GM12878 (cell line): ENCODE data around the gene SNPH. TPM values are rescaled to one million over a fixed set of nuclear protein-coding genes. Genes with fewer than 3 reads are reported as not detected.

ENCODE experiments used
- ATAC-seq: fragments of 200-7000 bp; cut with Tn5 transposase; 3 replicates; pipeline ENCODE4 v1.9.1; 2020; ENCODE audit warnings: mild to moderate bottlenecking, moderate library complexity
- BruUV-seq: library from RNA; stranded (reverse); fragments of 400-500 nt; replicated peaks from 2 replicates; lab custom pipeline; 2021; lab: Mats Ljungman, UMichigan
- CTCF ChIA-PET: fragments of 300-600 bp; sonication (Branson Sonifier 250); formaldehyde crosslinking; extraction: SDS; loops from one replicate; lab custom pipeline; 2021; ENCODE audit warnings: inconsistent platforms; lab: Yijun Ruan, JAX
- POLR2A ChIA-PET: fragments of 350-600 bp; formaldehyde crosslinking; extraction: SDS; loops from one replicate; lab custom pipeline; 2021; ENCODE audit warnings: inconsistent platforms; lab: Charles Lee
- RAD21 ChIA-PET: fragments of 300-600 bp; sonication (Branson Sonifier 250); formaldehyde crosslinking; loops from one replicate; lab custom pipeline; 2023; ENCODE audit warnings: antibody characterized with exemption; ENCODE audit not compliant: unreplicated experiment; lab: Charles Lee
- SMC1A ChIA-PET: fragments of 300-600 bp; sonication (Branson Sonifier 250); formaldehyde crosslinking; loops from one replicate; lab custom pipeline; 2023; ENCODE audit not compliant: unreplicated experiment, uncharacterized antibody; lab: Charles Lee
- DNase-seq: peaks from one replicate; pipeline ENCODE4 v3.0.0-alpha.2; 2011; ENCODE audit warnings: low read depth, low spot score
- FAIRE-seq: peaks from 3 replicates; lab custom pipeline; 2011; peaks lifted over from hg19 to GRCh38; lab: Jason Lieb, UNC
- H2AFZ ChIP-seq: 2 replicates; pipeline ENCODE4 v1.6.0; 2011; ENCODE audit warnings: low read depth, low read length, control low read depth; ENCODE audit not compliant: control insufficient read depth
- H3K27ac ChIP-seq: 2 replicates; pipeline ENCODE4 v1.5.1; 2011; ENCODE audit warnings: control low read depth; ENCODE audit not compliant: control insufficient read depth, insufficient read depth
- H3K27me3 ChIP-seq, 2 experiments: replicated peaks in 1 of 2; 2 replicates each; pipeline versions ENCODE4 v1.6.0 to v1.6.1; 2011; ENCODE audit warnings: low read length in 1 of 2; ENCODE audit not compliant: control insufficient read depth in 2 of 2, insufficient read depth in 2 of 2
- H3K36me3 ChIP-seq, 2 experiments: 2 replicates each; pipeline ENCODE4 v1.5.1; 2011; ENCODE audit warnings: low read length in 1 of 2; ENCODE audit not compliant: control insufficient read depth in 2 of 2, insufficient read depth in 2 of 2
- H3K4me1 ChIP-seq: 2 replicates; pipeline ENCODE4 v1.6.1; 2011; ENCODE audit warnings: mild to moderate bottlenecking, low read length, moderate library complexity, mixed read lengths; ENCODE audit not compliant: control insufficient read depth, insufficient read depth
- H3K4me2 ChIP-seq: 2 replicates; pipeline ENCODE4 v1.6.0; 2011; ENCODE audit warnings: control low read depth; ENCODE audit not compliant: control insufficient read depth, insufficient read depth
- H3K4me3 ChIP-seq: fragments of 200-600 bp; sonication (generic); 2 replicates; pipeline ENCODE4 v1.5.1; 2016
- H3K79me2 ChIP-seq: 2 replicates; pipeline ENCODE4 v1.6.0; 2011; ENCODE audit warnings: low read length; ENCODE audit not compliant: control insufficient read depth, insufficient read depth
- H3K9ac ChIP-seq: 2 replicates; pipeline ENCODE4 v1.8.0; 2011; ENCODE audit warnings: low read length, control low read depth, mixed read lengths; ENCODE audit not compliant: control insufficient read depth, insufficient read depth
- H3K9me3 ChIP-seq: replicated peaks from 3 replicates; pipeline ENCODE4 v1.5.1; 2011; ENCODE audit warnings: mild to moderate bottlenecking, low read length; ENCODE audit not compliant: control insufficient read depth, insufficient read depth
- H4K20me1 ChIP-seq: 2 replicates; pipeline ENCODE4 v1.6.0; 2011; ENCODE audit not compliant: control insufficient read depth, insufficient read depth
- CEBPB ChIP-seq, 2 experiments: fragments of 150-350 bp in 1 of 2; IDR thresholded peaks; 2 replicates each; pipeline ENCODE4 v1.6.1; 2012 to 2014; ENCODE audit warnings: low read depth in 2 of 2, low read length in 2 of 2, borderline replicate concordance in 1 of 2, inconsistent platforms in 1 of 2
- E4F1 ChIP-seq: fragments of 450-650 bp; IDR thresholded peaks from 2 replicates; pipeline ENCODE4 v1.6.1; 2018; ENCODE audit warnings: borderline replicate concordance, mild to moderate bottlenecking; ENCODE audit not compliant: partially characterized antibody
- FOS ChIP-seq: IDR thresholded peaks from 3 replicates; pipeline ENCODE4 v1.6.1; 2011; ENCODE audit warnings: borderline replicate concordance; ENCODE audit not compliant: insufficient read length; ENCODE audit errors: extremely low read depth
- KAT2A ChIP-seq: conservative IDR thresholded peaks from 2 replicates; pipeline ENCODE4 v1.6.1; 2011; ENCODE audit warnings: low read depth, low read length; ENCODE audit not compliant: control insufficient read depth
- MEF2B ChIP-seq: fragments of 450-650 bp; IDR thresholded peaks from 2 replicates; pipeline ENCODE4 v1.6.1; 2018; ENCODE audit warnings: mild to moderate bottlenecking, moderate library complexity; ENCODE audit not compliant: partially characterized antibody, poor library complexity, severe bottlenecking
- MYB ChIP-seq: fragments of 150-350 bp; IDR thresholded peaks from 2 replicates; pipeline ENCODE4 v1.6.1; 2014; ENCODE audit warnings: mild to moderate bottlenecking, low read depth, low read length, borderline replicate concordance
- SIN3A ChIP-seq: IDR thresholded peaks from 2 replicates; pipeline ENCODE4 v1.6.1; 2012; ENCODE audit warnings: low read depth, low read length, improper control_type of control experiment
- SIX5 ChIP-seq: IDR thresholded peaks from 2 replicates; pipeline ENCODE4 v1.6.1; 2011; ENCODE audit warnings: mild to moderate bottlenecking, low read depth, low read length, moderate library complexity; ENCODE audit not compliant: severe bottlenecking
- SMAD1 ChIP-seq: fragments of 450-650 bp; IDR thresholded peaks from 2 replicates; pipeline ENCODE4 v1.6.1; 2018; ENCODE audit warnings: mild to moderate bottlenecking, low read depth; ENCODE audit not compliant: partially characterized antibody
- SMAD5 ChIP-seq: IDR thresholded peaks from 2 replicates; pipeline ENCODE4 v1.6.1; 2016; ENCODE audit warnings: antibody characterized with exemption, low read depth
- SMC3 ChIP-seq: IDR thresholded peaks from 2 replicates; pipeline ENCODE4 v1.6.1; 2011; ENCODE audit warnings: low read length, improper control_type of control experiment, borderline replicate concordance
- STAT3 ChIP-seq: IDR thresholded peaks from 2 replicates; pipeline ENCODE4 v1.6.1; 2011; ENCODE audit warnings: low read depth, low read length, improper control_type of control experiment
- TCF3 ChIP-seq: IDR thresholded peaks from 2 replicates; pipeline ENCODE4 v1.6.1; 2012; ENCODE audit warnings: low read depth, mild to moderate bottlenecking, low read length, borderline replicate concordance; ENCODE audit not compliant: insufficient read depth
- TCF7 ChIP-seq: IDR thresholded peaks from 2 replicates; pipeline ENCODE4 v1.6.1; 2014; ENCODE audit warnings: antibody characterized with exemption, borderline replicate concordance
- YBX1 ChIP-seq: fragments of 450-650 bp; IDR thresholded peaks from 2 replicates; pipeline ENCODE4 v1.6.1; 2016; ENCODE audit warnings: antibody characterized with exemption
- ZBED1 ChIP-seq: IDR thresholded peaks from 2 replicates; pipeline ENCODE4 v1.6.1; 2016; ENCODE audit warnings: borderline replicate concordance
- ZNF217 ChIP-seq: fragments of 450-650 bp; IDR thresholded peaks from 2 replicates; pipeline ENCODE4 v1.6.1; 2017; ENCODE audit warnings: antibody characterized with exemption, mild to moderate bottlenecking
- ZZZ3 ChIP-seq: IDR thresholded peaks from 2 replicates; pipeline ENCODE4 v1.6.1; 2011; ENCODE audit warnings: low read depth; ENCODE audit not compliant: control insufficient read depth, insufficient read length
- WGBS: methylation state at CpG from one replicate; pipeline ENCODE4 v1.1.6; 2016; ENCODE audit warnings: low lambda C conversion rate; ENCODE audit not compliant: insufficient replicate concordance, insufficient coverage; ENCODE audit errors: missing lambda C conversion rate; 5-methylcytosine and 5-hydroxymethylcytosine counted together
- in situ Hi-C: fragments of 300-500 bp; cut with MboI; formaldehyde crosslinking; loops from 9 replicates; pipeline ENCODE4 v1.14.3; 2018; ENCODE audit warnings: mixed read lengths
- intact Hi-C: fragments of 100-400 bp; cut with micrococcal nuclease; formaldehyde crosslinking; loops from one replicate; pipeline ENCODE4 v1.14.2; 2022; ENCODE audit not compliant: unreplicated experiment
- polyA plus RNA-seq, 11 experiments: library from polyadenylated mRNA; depleted of rRNA in 4 of 11; unstranded in 6 of 11; stranded (reverse) in 5 of 11; fragments of >200 nt; fragmentation: Nextera tagmentation in 4 of 11; fragmentation: Illumina TruSeq in 1 of 11; extraction: Ambion mirVana in 4 of 11; extraction: Trizol in 1 of 11; gene quantifications; 1 replicate in 1 of 11; 2 replicates in 10 of 11; pipeline versions ENCODE4 v1.2.1 to v1.2.3, GENCODE V29; 2011 to 2016; ENCODE audit warnings: inconsistent platforms in 2 of 11, missing spikeins in 2 of 11, low read depth in 1 of 11
- total RNA-seq, 4 experiments: library from RNA; depleted of rRNA in 3 of 4; stranded (reverse); fragments of >200 nt in 3 of 4; fragmentation: Illumina TruSeq in 1 of 4; extraction: Trizol in 1 of 4; gene quantifications; 2 replicates each; pipeline versions ENCODE4 v1.2.1 to v1.2.3, GENCODE V29; 2013 to 2021

Gene SNPH
- total and polyA plus RNA-seq, 10 of the 15 experiments (the other 5 are each of a cell fraction or from before 2014, with no cell fraction given) = 0.02 to 0.45 (median 0.34) TPM; not detected in 2

GRCh38 chr20:1272368-1273100 lies 6.4 kb downstream of the SNPH start:
- Histone ChIP-seq H3K9ac (no peak overlapping the region), H3K9me3 (no peaks in the 10 kb centered on the region), H3K27ac (no peak overlapping the region), H3K36me3 (no peaks in the 10 kb centered on the region; a peak in 1 of 4 replicates), H3K79me2 (no peaks in the 10 kb centered on the region), H3K4me2 (no peak overlapping the region), H3K4me3 (no peak overlapping the region)
- DNase-seq = no peak
- ChIA-PET CTCF (no interaction called here), SMC1A (no interaction called here)
- in situ Hi-C loops = no loop called here
- intact Hi-C loops = no loop called here
- TF ChIP-seq E4F1 = no peak
- no peak for TF ChIP-seq SMAD1
- no peak for TF ChIP-seq TCF7
- TF ChIP-seq YBX1 = no peak
- TF ChIP-seq SIN3A = no peak
- no peak for TF ChIP-seq SMC3
- no peak for TF ChIP-seq SIX5
- no peak for TF ChIP-seq ZBED1
- TF ChIP-seq STAT3 = no peak
- TF ChIP-seq TCF3 = no peak
- no peak for TF ChIP-seq FOS
- no peak for TF ChIP-seq SMAD5
- no peak for TF ChIP-seq KAT2A
- TF ChIP-seq MEF2B = no peak
- no peak for TF ChIP-seq CEBPB (IDR thresholded peaks at IDR 0.05; ENCODE audit: borderline replicate concordance in 1 of 2, low read depth in 2 of 2, low read length in 2 of 2)
- no peak for TF ChIP-seq MYB
- no peak for TF ChIP-seq ZZZ3
- TF ChIP-seq ZNF217 = no peak
- TF ChIP-seq, all 136 proteins: peak for 0
- WGBS = 22% methylated on average over 6 of the region's 6 CpGs
- POLR2A ChIA-PET = no interaction called here
- no peaks in the 10 kb centered on the region for H4K20me1 ChIP-seq
- ATAC-seq = no peak
- no TSS peak for BruUV-seq
- FAIRE-seq = no peak
- H3K27me3 ChIP-seq = peaks cover 0 to 3% of the 10 kb centered on the region in 2 experiments; a peak in 1 of 4 replicates
- H2AFZ ChIP-seq = no peak overlapping the region
- no peaks in the 10 kb centered on the region for H3K4me1 ChIP-seq
- RAD21 ChIA-PET = no interaction called here
